ENCODE results near the gene TECR. TPM values are rescaled to one million over a fixed set of nuclear protein-coding genes. Genes with fewer than 3 reads are reported as not detected.

TECR gene
- total and polyA plus RNA-seq, 9 of the 15 experiments (the other 6 are each of a cell fraction or from before 2014, with no cell fraction given): 29.3 to 211 (median 81.4) TPM

- TF ChIP-seq STAT6 (CRISPR knock-in tag; IDR thresholded peaks at IDR 0.05) (no peak), ZNF780A (CRISPR knock-in tag; IDR thresholded peaks at IDR 0.05) (no peak), BDP1 (IDR thresholded peaks at IDR 0.05; ENCODE audit: insufficient read depth, insufficient read length) (no peak), SOX6 (IDR thresholded peaks at IDR 0.05) (no peak), ASH1L (IDR thresholded peaks at IDR 0.05; ENCODE audit: borderline replicate concordance, low read depth, partially characterized antibody) (no peak), RBM22 (IDR thresholded peaks at IDR 0.05; ENCODE audit: low read depth, low read length, poor library complexity, severe bottlenecking) (no peak), ZNF561 (CRISPR knock-in tag; conservative IDR thresholded peaks at IDR 0.05) (no peak), SAFB (IDR thresholded peaks at IDR 0.05; ENCODE audit: borderline replicate concordance, low read depth, low read length) (no peak), ATF2 (CRISPR knock-in tag; IDR thresholded peaks at IDR 0.05) (no peak), TARDBP (IDR thresholded peaks at IDR 0.05) (no peak), HMGN3 (IDR thresholded peaks at IDR 0.05; ENCODE audit: borderline replicate concordance, extremely low read depth, insufficient read length, low read depth, low read length) (no peak), ZFP91 (CRISPR knock-in tag; IDR thresholded peaks at IDR 0.05) (no peak), ZBTB11 (CRISPR knock-in tag; IDR thresholded peaks at IDR 0.05) (no peak), ELF4 (CRISPR knock-in tag; IDR thresholded peaks at IDR 0.05) (no peak), PRPF4 (IDR thresholded peaks at IDR 0.05; ENCODE audit: insufficient read depth, low read depth, low read length, poor library complexity, severe bottlenecking) (no peak), BRCA1 (IDR thresholded peaks at IDR 0.05) (no peak), BRCA1 (CRISPR knock-in tag; IDR thresholded peaks at IDR 0.05) (no peak), WHSC1 (IDR thresholded peaks at IDR 0.05; ENCODE audit: low read length) (no peak)
Observed at GRCh38 chr19:14528419-14529253, 758 bp upstream of the TECR start (continued).
